AG04450 (cell line): Measurements from ENCODE around the gene ANO9. TPM values are rescaled to one million over a fixed set of nuclear protein-coding genes. Genes with fewer than 3 reads are reported as not detected.

Experiments
- CTCF ChIA-PET: fragments of 300-600, 350-600 bp; formaldehyde crosslinking; extraction: SDS; loops from one replicate; lab custom pipeline; 2022; ENCODE audit warnings: antibody characterized with exemption, inconsistent platforms; lab: Charles Lee
- POLR2A ChIA-PET: fragments of 350-600 bp; formaldehyde crosslinking; extraction: SDS; loops from one replicate; lab custom pipeline; 2021; ENCODE audit warnings: antibody characterized with exemption, inconsistent platforms; lab: Yijun Ruan, JAX
- DNase-seq: peaks from one replicate; pipeline ENCODE4 v3.0.0-alpha.2; 2011; ENCODE audit warnings: low read depth, low spot score
- H3K27ac ChIP-seq: one replicate; pipeline ENCODE4 v1.5.1; 2012; ENCODE audit warnings: low read depth, low read length, control low read depth
- H3K27me3 ChIP-seq: one replicate; pipeline ENCODE4 v1.6.0; 2012; ENCODE audit warnings: low read length; ENCODE audit not compliant: control insufficient read depth, insufficient read depth
- H3K4me3 ChIP-seq: 2 replicates; pipeline ENCODE4 v1.5.1; 2011; ENCODE audit warnings: mild to moderate bottlenecking, low read depth, low read length, control low read depth
- H3K9me3 ChIP-seq: 2 replicates; pipeline ENCODE4 v1.5.1; 2012; ENCODE audit warnings: low read length; ENCODE audit not compliant: control insufficient read depth, insufficient read depth
- polyA plus RNA-seq: library from polyadenylated mRNA; depleted of rRNA; stranded (reverse); fragments of >200 nt; gene quantifications from 2 replicates; pipeline ENCODE4 v1.2.3, GENCODE V29; 2011
- TF ChIP-seq, protein P1 (sequence below): IDR thresholded peaks from 2 replicates; pipeline ENCODE4 v1.5.1; 2011; ENCODE audit warnings: low read depth, low read length, control low read depth, inconsistent platforms

ANO9 gene
- polyA plus RNA-seq, 1 experiment = 0.10 TPM

DNA sequence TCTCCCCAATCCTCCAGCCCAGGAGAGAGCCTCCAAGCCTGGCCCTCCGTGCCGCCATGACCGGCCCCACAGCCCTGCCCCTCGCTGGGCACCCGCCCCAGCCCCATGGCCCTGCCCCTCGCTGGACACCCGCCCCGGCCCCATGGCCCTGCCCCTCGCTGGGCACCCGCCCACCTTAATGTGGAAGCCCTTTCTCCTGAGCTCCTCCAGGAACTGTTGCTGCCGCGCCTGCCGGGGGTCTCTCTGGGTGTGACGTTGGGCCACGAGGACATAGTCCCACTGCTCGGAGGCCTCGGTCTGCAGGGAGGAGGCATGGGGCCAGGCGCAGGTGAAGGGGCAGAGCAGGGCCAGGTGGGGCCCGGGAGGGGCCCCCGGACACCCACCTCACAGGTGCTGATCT lies 8.2 kb downstream of the ANO9 start:
- Histone ChIP-seq H3K27ac (no peak overlapping the region), H3K27me3 (no peaks in the 10 kb centered on the region), H3K4me3 (no peak overlapping the region), H3K9me3 (peaks cover 16% of the 10 kb centered on the region)
- DNase-seq = no peak
- CTCF ChIA-PET = no interaction called here
- POLR2A ChIA-PET = no interaction called here
- TF ChIP-seq, protein P1, sequence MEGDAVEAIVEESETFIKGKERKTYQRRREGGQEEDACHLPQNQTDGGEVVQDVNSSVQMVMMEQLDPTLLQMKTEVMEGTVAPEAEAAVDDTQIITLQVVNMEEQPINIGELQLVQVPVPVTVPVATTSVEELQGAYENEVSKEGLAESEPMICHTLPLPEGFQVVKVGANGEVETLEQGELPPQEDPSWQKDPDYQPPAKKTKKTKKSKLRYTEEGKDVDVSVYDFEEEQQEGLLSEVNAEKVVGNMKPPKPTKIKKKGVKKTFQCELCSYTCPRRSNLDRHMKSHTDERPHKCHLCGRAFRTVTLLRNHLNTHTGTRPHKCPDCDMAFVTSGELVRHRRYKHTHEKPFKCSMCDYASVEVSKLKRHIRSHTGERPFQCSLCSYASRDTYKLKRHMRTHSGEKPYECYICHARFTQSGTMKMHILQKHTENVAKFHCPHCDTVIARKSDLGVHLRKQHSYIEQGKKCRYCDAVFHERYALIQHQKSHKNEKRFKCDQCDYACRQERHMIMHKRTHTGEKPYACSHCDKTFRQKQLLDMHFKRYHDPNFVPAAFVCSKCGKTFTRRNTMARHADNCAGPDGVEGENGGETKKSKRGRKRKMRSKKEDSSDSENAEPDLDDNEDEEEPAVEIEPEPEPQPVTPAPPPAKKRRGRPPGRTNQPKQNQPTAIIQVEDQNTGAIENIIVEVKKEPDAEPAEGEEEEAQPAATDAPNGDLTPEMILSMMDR = no peak

DNA sequence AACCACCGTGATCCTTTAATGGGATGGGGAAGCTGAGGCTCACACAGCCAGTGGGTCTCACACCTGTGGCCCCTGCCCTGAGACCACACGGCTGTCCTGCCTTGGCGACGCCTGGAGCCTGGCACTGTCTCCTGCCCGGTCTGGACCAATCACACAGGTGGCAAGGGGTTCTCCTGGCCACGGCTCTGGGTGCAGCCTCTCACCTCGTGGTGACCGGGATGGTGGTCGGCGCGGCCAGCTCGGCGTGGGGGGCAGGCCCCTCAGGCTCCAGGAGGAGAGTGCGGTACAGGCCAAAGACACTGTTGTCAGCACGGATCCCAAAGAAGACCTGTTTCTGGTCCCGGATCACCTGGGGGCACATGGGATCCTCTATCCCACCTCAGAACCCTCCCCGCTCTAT lies 8.7 kb downstream of the ANO9 start:
- Histone ChIP-seq H3K27ac (no peak overlapping the region), H3K27me3 (no peaks in the 10 kb centered on the region), H3K9me3 (peaks cover 16% of the 10 kb centered on the region), H3K4me3 (no peak overlapping the region)
- TF ChIP-seq, protein P1 = no peak
- POLR2A ChIA-PET = no interaction called here
- CTCF ChIA-PET = no interaction called here
- no peak for DNase-seq

DNA sequence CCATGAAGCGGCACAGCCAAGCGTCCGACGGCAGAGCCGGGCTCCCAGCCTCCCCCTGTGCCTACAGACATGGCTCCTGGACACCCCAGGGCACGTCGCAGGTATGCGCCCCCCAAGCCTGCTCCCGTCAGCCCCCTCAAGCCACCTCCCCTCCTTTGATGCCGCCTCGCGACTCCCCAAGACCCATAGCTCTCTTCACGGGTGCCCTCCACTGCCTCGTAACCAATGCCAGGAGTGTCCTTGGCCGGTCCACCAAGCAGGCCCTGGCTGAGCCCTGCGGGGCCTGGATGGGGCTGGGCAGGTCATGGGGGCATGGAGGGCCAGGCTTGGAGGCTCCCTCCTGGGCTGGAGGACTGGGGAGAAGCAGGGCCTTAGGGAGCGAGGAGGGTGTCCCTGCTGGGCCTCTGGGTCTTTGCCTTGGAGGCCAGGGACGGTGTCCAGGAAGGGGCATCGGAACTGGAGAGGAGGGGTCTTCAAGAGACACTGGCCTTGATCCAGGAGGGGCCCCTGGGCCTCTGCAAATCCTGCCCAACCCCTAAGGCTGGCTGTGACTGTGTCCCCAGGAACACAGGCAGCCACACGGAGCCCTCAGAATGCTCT lies 9.2 kb downstream of the ANO9 start:
- POLR2A ChIA-PET = no interaction called here
- H3K9me3 ChIP-seq = peaks cover 15% of the 10 kb centered on the region
- TF ChIP-seq, protein P1 = no peak
- CTCF ChIA-PET = no interaction called here
- no peaks in the 10 kb centered on the region for H3K27me3 ChIP-seq
- no peak for DNase-seq
- no peak overlapping the region for H3K4me3 ChIP-seq
- no peak overlapping the region for H3K27ac ChIP-seq

DNA sequence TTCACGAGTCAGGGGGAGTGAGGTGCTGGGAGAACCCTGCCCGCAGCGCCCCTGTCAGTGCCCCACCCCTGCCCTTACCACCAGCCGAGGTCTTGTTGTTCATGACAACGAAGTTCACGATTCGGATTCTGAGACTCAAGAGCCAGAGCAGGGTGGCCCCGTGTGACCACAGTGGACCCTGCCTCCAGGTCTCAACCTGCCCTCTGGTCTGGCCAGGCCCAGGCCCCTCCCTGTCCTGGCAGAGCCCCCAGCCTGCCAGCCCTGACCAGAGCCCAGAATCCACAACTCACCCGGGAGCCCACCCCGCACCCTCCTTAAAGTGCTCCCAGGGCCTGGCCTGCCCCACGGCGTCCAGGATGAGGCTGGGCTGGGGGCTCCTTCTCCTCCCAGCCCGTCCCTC lies 9.9 kb downstream of the ANO9 start:
- no peak for DNase-seq
- TF ChIP-seq, protein P1 = no peak
- no peaks in the 10 kb centered on the region for H3K27me3 ChIP-seq
- ChIA-PET POLR2A (no interaction called here), CTCF (no interaction called here)
- peaks cover 8% of the 10 kb centered on the region for H3K9me3 ChIP-seq
- H3K27ac ChIP-seq = no peak overlapping the region
- H3K4me3 ChIP-seq = no peak overlapping the region

DNA sequence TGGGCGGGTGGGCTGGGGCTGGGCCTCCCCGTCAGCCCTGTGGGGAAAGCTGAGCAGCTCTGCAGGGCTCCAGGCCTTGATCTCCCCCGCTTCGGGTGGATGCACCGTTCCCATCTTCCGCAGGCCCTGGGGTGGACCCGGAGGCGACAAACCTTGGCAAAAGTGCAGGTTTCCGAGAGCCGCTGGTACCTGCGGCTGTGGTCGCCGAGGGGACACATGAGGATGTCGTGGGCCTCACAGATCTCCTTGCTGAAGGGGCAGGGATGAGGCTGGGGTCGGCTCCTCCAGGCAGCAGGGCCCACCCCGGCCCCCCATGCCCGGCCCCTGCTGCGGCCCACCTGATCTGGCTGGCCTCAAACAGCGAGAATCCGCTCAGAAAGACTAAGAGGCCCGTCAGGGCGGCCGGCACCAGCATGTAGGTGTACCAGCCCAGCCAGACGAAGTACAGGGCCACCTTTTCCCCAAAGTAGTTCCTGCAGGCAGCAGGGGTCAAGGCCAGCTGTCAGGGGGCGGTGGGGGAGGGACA lies 11.8 kb downstream of the ANO9 start:
- H3K27ac ChIP-seq = no peak overlapping the region
- H3K9me3 ChIP-seq = peaks cover 13% of the 10 kb centered on the region
- POLR2A ChIA-PET = no interaction called here
- no peak for DNase-seq
- TF ChIP-seq, protein P1 = no peak
- peaks cover 12% of the 10 kb centered on the region for H3K27me3 ChIP-seq
- CTCF ChIA-PET = no interaction called here
- H3K4me3 ChIP-seq = no peak overlapping the region
